ENCODE measurements around the gene WDR27.
"Not testable (repeated sequence)": the region's sequence is repeated elsewhere in the genome, so short reads cannot be mapped to it uniquely, and the experiment has no call there.

Gene WDR27

GRCh38 chr6:169618526-169619490 lies 83.0 kb downstream of the WDR27 start:
- in situ Hi-C loops (cut with MboI; ENCODE audit: low sequenced_read_pairs) = no loop called here

- in situ Hi-C loops (cut with MboI; ENCODE audit: low sequenced_read_pairs) = no loop called here
Observed at GRCh38 chr6:169617562-169617961, 84.3 kb downstream of the WDR27 start.

DNA sequence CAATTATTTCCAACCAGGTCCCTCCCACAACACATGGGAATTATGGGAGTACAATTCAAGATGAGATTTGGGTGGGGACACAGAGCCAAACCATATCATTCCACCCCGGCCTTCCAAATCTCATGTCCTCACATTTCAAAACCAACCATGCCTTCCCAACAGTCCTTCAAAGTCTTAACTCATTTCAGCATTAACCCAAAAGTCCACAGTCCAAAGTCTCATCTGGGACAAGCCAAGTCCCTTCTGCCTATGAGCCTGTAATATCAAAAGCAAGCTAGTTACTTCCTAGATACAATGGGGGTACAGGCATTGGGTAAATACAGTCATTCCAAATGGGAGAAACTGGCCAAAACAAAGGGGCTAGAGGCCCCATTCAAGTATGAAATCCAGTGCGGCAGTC lies 93.2 kb downstream of the WDR27 start:
- in situ Hi-C loops (cut with MboI; ENCODE audit: low sequenced_read_pairs) = not testable (repeated sequence)

GRCh38 chr6:169604076-169604475 lies 97.8 kb downstream of the WDR27 start:
- in situ Hi-C loops (cut with MboI; ENCODE audit: low sequenced_read_pairs) = no loop called here

DNA sequence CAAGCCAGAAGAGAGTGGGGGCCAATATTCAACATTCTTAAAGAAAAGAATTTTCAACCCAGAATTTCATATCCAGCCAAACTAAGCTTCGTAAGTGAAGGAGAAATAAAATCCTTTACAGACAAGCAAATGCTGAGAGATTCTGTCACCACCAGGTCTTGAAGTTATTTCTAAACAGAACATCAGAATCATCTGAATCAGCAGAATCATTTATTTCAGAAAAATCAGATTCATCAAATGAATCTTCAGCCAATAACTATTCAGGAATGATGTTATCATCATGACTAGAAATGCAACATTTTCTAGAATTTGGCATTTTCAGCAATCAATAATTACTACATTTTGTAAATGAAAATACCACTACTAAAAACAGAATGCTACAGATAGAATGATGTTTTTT lies 100.7 kb downstream of the WDR27 start:
- in situ Hi-C loops (cut with MboI; ENCODE audit: low sequenced_read_pairs) = not testable (repeated sequence)

- in situ Hi-C loops (cut with MboI; ENCODE audit: low sequenced_read_pairs) = no loop called here
Observed at GRCh38 chr6:169592558-169592957, 109.3 kb downstream of the WDR27 start.

GRCh38 chr6:169591616-169592015 lies 110.2 kb downstream of the WDR27 start:
- in situ Hi-C loops (cut with MboI; ENCODE audit: low sequenced_read_pairs) = no loop called here

DNA sequence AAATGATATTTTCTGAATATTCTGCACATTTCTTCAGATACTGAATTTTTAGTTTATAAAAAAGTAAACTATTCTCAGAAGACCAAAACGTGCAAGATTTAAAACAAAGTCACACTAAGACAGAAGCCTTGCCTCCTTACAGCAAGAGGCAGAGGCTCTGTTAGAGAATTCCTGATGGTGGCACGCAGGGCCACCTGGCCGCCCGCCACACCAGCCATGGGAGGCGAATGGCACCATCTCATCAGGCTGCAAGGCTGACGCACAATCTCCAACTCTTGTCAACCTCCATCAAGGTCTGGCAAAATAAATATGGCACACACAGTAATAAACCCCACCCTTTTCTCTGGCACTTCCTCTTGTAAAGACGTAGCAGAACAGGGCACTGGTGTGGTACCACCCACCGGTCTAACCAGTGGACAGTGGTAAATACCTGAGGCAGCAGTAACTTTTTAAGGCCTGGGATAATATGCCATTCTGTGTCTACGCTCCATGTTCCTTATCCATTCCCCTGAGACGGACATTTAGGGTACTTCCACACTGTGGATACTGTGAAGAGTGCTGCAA lies 111.4 kb downstream of the WDR27 start:
- in situ Hi-C loops (cut with MboI; ENCODE audit: low sequenced_read_pairs) = no loop called here

GRCh38 chr6:169589699-169590257 lies 112.1 kb downstream of the WDR27 start:
- in situ Hi-C loops (cut with MboI; ENCODE audit: low sequenced_read_pairs) = no loop called here

GRCh38 chr6:169589293-169589692 lies 112.5 kb downstream of the WDR27 start:
- in situ Hi-C loops (cut with MboI; ENCODE audit: low sequenced_read_pairs) = no loop called here

GRCh38 chr6:169587975-169588374 lies 113.9 kb downstream of the WDR27 start:
- in situ Hi-C loops (cut with MboI; ENCODE audit: low sequenced_read_pairs) = no loop called here

GRCh38 chr6:169583886-169584541 lies 117.8 kb downstream of the WDR27 start:
- in situ Hi-C loops (cut with MboI; ENCODE audit: low sequenced_read_pairs) = no loop called here

GRCh38 chr6:169579407-169580111 lies 122.3 kb downstream of the WDR27 start:
- in situ Hi-C loops (cut with MboI; ENCODE audit: low sequenced_read_pairs) = no loop called here

DNA sequence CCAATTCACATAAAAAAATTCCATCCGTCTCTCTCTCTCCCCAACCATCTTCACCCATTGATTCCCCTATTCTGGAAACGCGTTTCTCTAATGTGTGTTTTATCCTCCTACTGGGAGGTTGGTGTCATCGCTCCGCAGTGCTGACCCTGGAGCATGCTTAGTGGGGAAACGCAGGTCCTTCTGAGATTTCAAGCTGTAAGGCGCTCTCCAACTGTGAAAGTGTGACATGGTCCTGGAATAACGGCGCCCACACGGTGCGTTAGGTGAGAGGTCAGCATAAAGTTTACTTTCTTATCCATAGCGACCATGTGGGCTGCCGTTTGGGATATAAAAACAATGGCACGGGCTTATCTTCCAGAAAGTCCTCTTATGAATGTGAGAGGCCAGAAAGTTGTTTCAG lies 123.9 kb downstream of the WDR27 start:
- in situ Hi-C loops (cut with MboI; ENCODE audit: low sequenced_read_pairs) = no loop called here

GRCh38 chr6:169577236-169577635 lies 124.6 kb downstream of the WDR27 start:
- in situ Hi-C loops (cut with MboI; ENCODE audit: low sequenced_read_pairs) = no loop called here

DNA sequence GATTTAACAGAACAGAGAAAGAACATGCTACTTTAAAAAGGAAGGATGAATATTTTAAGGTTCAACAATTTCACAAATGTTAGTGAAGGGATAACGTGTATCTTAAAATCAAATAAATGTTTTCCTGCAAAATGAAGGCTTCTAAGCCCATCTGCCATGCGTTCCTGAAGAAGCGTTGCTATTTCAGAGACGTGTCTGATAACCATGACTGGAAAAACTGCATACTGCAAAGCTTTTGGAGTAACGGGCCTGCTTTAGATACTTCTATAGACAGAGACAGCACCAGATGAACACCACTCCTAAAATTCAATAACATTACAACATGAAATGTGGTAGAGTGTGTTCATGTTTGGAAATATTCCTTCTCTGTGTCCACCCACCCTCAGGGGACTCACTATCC lies 126.0 kb downstream of the WDR27 start:
- in situ Hi-C loops (cut with MboI; ENCODE audit: low sequenced_read_pairs) = no loop called here

DNA sequence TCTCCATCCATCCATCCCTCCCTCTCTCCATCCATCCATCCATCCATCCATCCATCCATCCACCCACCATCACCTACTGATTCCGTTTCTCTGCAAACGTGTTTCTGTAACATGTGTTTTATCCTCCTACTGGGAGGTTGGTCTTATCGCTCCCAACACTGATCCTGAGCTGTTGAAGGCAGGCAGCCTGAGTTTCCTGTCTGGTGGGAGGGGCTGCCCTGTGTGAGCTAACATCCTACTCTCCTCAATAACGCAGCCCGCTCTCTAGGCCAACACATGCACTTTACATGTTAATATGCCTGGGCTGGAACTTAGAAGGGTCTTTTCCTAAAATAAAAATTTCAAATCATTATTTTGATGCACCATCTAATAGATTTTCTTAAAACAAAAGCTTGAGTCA lies 126.5 kb downstream of the WDR27 start:
- in situ Hi-C loops (cut with MboI; ENCODE audit: low sequenced_read_pairs) = no loop called here

DNA sequence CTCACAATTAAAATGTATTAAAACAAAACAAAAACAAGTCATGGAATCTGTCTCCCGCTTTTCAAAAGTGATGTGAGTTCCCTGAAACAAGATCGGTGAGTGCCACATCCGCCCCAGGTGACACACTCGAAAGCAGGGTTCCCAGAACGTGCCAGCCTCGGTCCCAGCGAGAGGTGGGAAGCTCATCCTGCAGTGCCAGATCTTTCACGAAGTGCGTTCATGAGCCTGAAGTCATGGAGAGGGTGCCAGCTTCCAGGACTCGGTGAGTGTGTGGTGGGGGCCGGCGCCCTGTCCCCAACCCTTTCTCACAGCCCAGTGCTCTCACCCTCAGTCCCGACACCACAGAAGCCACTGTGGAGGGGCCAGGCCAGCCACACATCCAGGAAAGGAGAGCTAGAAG lies 127.4 kb downstream of the WDR27 start:
- in situ Hi-C loops (cut with MboI; ENCODE audit: low sequenced_read_pairs) = no loop called here

DNA sequence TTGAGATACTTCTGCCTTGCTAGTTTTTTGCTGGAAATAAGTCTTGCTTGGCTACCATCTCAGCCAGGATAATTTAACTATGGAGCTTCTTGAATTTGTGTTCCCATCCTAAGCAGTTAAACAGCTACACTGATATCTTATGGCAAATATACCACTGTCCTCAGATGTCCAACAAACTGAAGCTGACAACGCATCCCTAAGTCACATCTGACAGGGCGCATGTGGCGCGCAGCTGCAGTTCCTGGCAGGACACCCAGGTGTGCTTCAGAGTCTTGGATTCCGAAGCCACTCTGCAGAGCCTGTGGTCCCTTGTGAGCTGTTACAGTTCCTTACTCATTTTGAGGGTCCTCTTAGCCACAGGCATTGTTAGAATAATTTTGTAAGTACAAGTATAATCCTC lies 127.9 kb downstream of the WDR27 start:
- in situ Hi-C loops (cut with MboI; ENCODE audit: low sequenced_read_pairs) = no loop called here

- in situ Hi-C loops (cut with MboI; ENCODE audit: low sequenced_read_pairs) = no loop called here
Observed at GRCh38 chr6:169571123-169571962, 130.5 kb downstream of the WDR27 start.
